CD1c-positive myeloid dendritic cell (primary cell): ENCODE results near the gene IPO9.
"Not testable (repeated sequence)": the region's sequence is repeated elsewhere in the genome, so short reads cannot be mapped to it uniquely, and the experiment has no call there.

Experiments used
- DNase-seq: peaks from one replicate; pipeline ENCODE4 v3.0.0-alpha.2; 2016; ENCODE audit errors: extremely low spot score

The IPO9 gene

GRCh38 chr1:201848230-201848629 lies 19.3 kb downstream of the IPO9 start:
- DNase-seq, result no peak

DNA sequence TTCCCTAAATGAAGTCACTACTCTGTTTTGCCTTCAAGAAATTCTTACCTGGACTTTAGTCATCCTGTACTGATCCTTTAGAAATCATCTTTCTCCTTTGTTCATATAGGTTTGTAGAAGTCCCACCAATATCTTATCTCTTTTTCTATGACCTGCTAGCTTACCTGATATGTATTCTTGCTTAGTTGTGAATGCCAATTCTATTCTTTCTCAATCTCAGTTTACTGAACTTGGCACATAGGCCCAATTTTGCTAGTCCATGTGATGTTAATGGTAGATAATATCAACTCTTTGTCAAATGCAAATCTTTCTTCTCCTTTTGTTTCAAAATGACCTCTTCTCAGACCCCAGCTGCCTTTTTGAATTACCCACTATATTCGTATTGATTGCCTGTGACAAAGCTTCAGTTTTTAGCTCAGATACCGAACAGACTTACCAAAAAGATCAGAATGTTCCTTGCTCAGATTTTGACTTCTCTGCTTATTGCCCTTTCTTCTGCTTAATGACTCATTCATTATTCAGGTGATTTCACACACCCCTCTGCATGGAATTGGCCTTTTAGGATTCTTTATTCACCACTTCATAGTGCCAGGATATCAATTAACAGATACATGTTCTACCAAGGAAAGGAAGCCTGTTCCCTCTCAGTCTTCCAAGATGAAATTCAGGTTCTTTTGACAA lies 20.6 kb downstream of the IPO9 start:
- no peak for DNase-seq

DNA sequence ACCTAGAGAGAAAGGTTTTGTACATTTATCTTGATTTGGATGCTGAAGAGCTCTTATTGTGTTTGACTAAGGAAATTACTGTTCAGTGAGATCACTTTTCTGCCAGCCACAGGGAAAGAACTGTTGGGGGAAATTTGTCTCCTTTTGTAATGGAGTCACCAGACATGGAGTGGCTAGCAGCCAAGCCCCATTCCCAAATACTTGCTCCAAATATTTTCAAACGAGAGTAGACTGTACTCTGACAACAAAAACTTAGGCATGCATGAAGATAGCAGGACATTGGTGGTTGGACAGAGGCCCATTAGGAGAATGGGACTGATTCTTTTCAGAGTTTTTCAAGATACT lies 21.1 kb downstream of the IPO9 start:
- DNase-seq, result no peak

GRCh38 chr1:201851949-201852348 lies 23.0 kb downstream of the IPO9 start:
- no peak for DNase-seq

DNA sequence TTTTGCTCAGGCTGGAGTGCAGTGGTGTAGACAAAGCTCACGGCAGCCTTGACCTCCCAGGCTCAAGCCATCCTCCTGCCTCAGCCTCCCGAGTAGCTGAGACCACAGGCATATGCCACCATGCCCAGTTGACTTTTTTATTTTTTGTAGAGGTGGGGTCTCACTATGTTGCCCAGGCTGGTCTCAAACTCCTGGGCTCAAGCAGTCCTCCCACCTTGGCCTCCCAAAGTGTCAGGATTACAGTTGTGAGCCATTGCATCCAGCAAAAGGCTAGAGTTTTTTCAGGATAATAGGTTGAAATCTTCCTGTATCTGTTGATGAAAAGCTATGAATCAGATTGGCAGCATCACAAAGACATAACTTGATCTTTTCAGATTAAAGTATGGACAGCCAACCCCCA lies 27.8 kb downstream of the IPO9 start:
- not testable (repeated sequence) for DNase-seq

DNA sequence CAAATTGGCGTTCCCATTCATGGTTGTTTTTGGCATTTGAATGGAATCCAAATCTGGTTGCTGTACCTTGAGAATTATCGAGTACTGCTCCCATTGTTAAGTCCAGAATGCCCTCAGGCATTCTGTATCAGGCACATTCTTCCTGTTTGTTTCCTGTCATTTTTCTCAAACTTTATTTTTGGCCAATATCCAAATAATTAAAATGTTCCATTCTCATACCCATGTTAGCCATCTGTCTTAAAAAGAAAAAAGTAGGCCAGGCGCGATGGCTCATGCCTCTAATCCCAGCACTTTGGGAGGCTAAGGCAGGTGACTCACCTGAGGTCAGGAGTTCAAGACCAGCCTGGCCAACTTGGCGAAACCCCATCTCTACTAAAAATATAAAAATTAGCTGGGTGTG lies 30.5 kb downstream of the IPO9 start:
- DNase-seq, result no peak

DNA sequence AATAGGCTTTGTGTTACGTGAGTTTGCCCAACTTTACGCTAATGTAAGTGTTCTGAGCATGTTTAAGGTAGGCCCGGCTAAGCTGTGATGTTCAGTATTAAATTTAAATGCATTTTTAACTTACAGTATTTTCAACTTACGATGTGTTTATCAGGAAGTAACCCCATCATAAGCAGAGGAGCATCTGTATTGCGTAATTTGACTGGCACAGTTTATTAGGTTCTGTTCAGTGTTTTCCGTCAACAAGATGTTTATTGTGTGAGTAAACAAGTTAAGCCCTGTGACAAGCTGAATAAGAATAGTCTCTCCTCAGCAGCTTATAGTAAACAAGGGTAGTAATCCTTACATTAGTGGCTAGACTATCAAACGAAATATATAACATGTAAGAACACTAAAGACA lies 32.5 kb downstream of the IPO9 start:
- DNase-seq, result no peak

GRCh38 chr1:201870397-201870796 lies 41.4 kb downstream of the IPO9 start:
- DNase-seq, result no peak

- no peak for DNase-seq
Observed at GRCh38 chr1:201874672-201875071, 45.7 kb downstream of the IPO9 start.

GRCh38 chr1:201876148-201876818 lies 47.3 kb downstream of the IPO9 start:
- no peak for DNase-seq

DNA sequence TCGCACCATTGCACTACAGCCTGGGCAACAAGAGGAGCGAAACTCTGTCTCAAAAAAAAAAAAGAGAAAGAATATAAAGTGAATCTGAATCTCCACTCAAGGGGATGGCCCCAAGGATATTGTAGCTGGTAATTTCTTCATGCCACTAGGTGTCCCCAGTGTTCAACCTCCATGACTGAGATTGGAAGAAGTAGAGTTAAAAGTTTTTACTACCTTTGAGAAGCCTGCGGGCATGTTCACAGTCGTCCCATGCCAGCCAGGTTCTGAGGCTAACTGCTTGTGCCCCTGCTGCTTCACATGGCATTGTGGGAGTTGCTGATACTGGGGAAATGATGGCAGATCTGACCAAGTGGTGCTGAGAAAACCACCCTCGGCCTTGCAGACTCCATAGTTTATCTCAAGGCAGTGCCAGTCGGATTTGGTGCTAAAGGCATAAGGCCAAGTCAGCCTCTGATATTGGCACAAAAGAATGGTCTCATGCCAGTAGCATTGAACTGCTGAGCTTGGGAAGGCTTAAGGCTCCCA lies 49.0 kb downstream of the IPO9 start:
- peak; percentile 51 for DNase-seq

GRCh38 chr1:201880928-201881571 lies 52.1 kb downstream of the IPO9 start:
- DNase-seq, result peak; percentile 36

GRCh38 chr1:201881617-201882016 lies 52.7 kb downstream of the IPO9 start:
- DNase-seq, result no peak

- DNase-seq, result peak; percentile 94
Observed at GRCh38 chr1:201882665-201883132, 53.7 kb downstream of the IPO9 start.

GRCh38 chr1:201883266-201883665 lies 54.3 kb downstream of the IPO9 start:
- DNase-seq, result no peak

DNA sequence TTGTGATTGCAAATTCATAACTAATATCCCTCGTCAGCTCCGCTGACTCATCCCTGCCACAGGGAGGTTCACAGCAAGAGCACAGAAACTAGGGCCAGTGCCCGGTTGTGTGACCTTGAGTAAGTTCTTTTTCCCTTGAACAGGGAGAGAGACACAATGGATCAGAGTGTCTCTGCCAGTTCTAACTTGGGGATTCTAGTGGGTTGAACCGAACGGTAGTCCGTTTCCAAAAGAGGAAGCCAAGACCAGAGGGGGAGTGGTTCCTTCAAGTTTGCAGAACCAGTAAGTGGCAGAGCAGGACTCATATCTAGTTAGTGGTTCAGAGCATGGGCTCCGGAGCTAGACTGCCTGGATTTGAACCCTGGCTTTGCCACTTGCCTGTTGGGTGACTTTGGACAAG lies 54.8 kb downstream of the IPO9 start:
- DNase-seq, result peak; percentile 89

- no peak for DNase-seq
Observed at GRCh38 chr1:201884425-201884824, 55.5 kb downstream of the IPO9 start.

DNA sequence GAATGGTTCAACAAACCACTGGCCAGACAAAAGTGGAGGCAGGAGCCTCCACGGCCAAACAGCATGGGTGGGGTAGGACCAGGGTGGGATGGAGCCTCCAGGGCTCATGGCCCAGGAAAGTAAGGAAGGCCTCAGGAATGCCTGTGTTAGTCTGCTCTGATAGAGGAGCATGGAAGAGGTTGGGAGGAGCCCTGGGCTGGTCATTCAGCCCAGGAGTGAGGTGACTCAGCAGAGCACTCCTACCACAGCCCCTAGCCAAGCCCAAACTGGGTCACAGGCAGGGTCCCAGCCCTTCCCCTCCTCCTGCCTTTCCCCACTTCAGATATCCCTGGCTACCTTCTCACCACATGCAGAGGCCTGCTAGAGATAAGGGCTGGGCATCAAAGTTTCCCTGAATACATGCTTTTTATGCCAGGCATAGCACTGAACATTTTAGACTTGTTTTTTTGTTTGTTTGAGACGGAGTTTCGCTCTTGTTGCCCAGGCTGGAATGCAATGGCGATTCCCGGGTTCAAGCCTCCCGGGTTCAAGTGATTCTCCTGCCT lies 56.6 kb downstream of the IPO9 start:
- no peak for DNase-seq

- no peak for DNase-seq
Observed at GRCh38 chr1:201886103-201886885, 57.3 kb downstream of the IPO9 start.

- no peak for DNase-seq
Observed at GRCh38 chr1:201887116-201887866, 58.3 kb downstream of the IPO9 start.
